Measurements from ENCODE around the gene SMPD4. TPM values are rescaled to one million over a fixed set of nuclear protein-coding genes. Genes with fewer than 3 reads are reported as not detected.
"Not testable (repeated sequence)": the region's sequence is repeated elsewhere in the genome, so short reads cannot be mapped to it uniquely, and the experiment has no call there.

Gene SMPD4
- polyA plus RNA-seq, 3 donors from 2014 or later, result 15.6 to 39.6 (median 21.2) TPM

DNA sequence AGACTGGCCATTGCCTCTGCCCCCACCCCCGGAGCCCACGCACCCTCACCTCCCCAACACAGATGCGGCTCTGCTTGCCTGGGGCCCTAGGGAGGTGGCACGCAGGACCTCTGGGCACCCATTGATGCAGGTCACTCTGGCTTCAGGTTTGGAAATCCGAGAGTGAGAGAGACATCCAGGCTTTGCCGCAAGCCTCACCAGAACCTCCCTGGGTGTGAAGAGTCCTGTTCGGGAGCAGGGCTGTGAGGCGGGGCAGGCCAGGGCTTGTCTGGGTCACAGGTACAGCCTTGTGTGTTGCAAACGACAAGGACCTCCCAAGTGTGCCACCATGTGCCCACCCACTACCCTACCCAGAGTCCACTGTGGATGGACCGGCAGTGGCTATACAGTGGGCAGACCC lies 44.9 kb downstream of the SMPD4 start:
- H3K27ac Mint-ChIP-seq; DNase-seq; H3K27me3 Mint-ChIP-seq (ENCODE audit: low read depth in 3 of 3); H3K9me3 Mint-ChIP-seq; H3K36me3 Mint-ChIP-seq; H3K4me3 Mint-ChIP-seq; H3K4me1 Mint-ChIP-seq: not testable (repeated sequence)

DNA sequence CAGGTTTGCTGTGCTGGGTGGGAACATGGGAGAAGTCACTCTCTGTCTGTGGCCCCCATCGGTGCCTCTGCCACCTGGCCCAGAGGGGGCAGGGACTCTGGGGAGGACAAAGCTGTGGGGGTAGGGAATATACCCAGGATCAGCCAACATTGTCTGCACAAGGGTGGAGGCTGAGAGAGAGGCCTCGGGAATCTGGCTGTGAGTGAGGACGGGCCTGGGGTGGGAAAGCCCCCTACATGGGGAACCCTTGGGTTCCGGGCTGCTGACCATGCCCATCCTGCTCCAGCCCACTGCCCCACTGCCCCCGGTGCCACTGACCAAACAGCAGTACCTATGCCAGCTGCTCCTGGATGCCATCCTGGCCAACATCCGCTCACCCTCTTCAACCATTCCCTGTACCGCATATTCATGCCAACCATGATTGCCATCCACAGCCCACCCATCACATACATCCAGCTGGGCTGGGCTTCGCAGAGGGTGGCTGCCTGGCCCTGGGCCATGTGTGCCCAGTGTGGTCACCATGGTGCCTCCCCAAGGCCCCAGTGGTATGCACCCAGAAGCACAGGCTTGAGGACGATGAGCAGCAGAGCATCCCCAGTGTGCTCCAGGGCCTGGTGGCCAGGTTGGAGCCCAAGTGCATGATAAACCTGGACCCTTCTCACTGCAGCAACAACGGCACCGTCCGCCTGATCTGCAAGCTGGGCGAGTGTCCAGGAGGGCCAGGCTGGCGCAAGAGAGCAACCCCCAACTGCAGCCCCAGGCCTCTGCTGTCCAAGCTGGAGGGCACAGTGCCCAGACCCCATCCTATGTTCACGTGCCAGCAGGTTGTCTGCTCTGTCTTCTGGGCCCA lies 45.5 kb downstream of the SMPD4 start:
- H3K9me3 Mint-ChIP-seq, result no peaks in the 10 kb centered on the region
- DNase-seq, result no peak
- H3K27me3 Mint-ChIP-seq (ENCODE audit: low read depth in 3 of 3), result no peaks in the 10 kb centered on the region
- no peaks in the 10 kb centered on the region for H3K36me3 Mint-ChIP-seq
- H3K4me3 Mint-ChIP-seq, result no peak overlapping the region
- H3K27ac Mint-ChIP-seq, result no peak overlapping the region
- H3K4me1 Mint-ChIP-seq, result no peaks in the 10 kb centered on the region

DNA sequence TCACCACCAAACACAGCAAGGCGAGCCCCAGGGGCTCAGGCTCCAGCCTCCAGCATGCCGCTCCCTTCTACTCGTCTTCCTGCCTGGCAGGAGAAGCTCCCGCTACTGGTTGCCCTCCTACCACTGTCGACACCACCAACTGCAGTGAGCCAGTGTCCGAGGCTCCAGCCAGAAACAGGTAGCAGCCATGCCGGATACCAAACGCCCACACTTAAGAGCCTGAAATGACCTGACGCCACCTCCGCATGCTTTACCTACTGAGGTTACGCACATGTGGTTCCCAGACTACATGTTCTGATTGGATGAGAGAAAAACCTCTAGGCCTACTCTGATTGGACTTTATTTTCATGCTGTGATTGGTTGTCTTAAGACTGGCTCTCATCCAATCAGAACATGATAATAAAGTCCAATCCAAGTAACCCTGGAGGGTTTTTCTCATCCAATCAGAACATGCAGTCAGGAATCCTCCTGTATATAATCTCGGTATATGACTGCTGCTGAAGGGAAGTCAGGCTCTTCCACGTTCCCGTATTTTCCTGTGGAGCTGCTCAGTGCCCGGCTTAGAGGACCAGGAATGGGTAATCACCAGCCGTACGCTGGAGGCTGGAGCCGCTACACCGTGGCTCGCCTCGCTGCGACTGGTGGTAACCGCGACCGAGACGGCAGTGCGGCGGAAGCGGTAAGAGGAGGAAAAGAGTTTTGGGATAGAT lies 52.1 kb downstream of the SMPD4 start, which contains the start of gene POTEF:
Gene POTEF (minus strand): TSS at position 103 of the 710 bp plus-strand sequence. CDS start 8,707 bp downstream, outside the sequence.
- H3K27ac Mint-ChIP-seq; H3K4me3 Mint-ChIP-seq; H3K36me3 Mint-ChIP-seq; H3K4me1 Mint-ChIP-seq; DNase-seq; H3K9me3 Mint-ChIP-seq; H3K27me3 Mint-ChIP-seq (ENCODE audit: low read depth in 3 of 3): not testable (repeated sequence)

DNA sequence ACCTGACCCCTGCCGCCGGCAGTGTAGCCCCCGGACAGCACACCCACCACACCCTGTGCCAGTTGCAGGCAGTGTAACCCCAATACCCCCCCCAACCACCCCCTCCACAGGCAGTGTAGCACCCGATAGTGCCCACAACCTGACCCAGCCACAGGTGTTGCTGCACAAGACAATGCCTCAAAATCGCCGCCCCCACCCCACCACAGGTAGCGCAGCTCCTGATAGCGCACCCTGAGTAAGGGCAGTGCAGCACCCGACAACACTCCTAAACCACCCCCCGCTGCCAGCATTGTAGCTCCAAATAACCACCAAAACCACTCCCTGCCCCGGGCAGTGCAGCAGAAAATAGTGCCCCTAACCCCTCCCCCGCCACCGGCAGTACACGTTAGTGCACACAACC lies 52.9 kb downstream of the SMPD4 start:
- not testable (repeated sequence) for DNase-seq; H3K27ac Mint-ChIP-seq; H3K36me3 Mint-ChIP-seq; H3K4me1 Mint-ChIP-seq; H3K4me3 Mint-ChIP-seq; H3K27me3 Mint-ChIP-seq (ENCODE audit: low read depth in 3 of 3); H3K9me3 Mint-ChIP-seq

DNA sequence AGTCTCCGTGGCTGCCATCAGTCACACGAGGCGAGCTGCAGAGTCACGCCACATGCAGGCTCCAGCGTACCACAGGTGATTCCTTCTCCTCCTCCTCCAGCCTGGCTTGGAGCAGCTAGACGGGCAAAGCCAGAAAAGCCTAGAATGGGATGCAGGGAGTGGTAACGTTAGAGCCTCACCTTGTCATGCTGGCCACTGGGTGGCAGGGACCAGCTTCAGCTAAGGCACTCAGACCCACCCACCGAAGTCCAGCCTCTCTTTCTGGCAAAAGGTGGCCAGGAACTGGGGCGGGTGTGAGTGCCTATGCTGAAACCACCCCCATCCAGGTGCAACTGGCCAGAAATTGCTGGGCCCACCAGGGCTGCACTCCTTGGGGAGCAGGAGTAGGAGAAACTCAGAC lies 53.7 kb downstream of the SMPD4 start:
- not testable (repeated sequence) for DNase-seq

DNA sequence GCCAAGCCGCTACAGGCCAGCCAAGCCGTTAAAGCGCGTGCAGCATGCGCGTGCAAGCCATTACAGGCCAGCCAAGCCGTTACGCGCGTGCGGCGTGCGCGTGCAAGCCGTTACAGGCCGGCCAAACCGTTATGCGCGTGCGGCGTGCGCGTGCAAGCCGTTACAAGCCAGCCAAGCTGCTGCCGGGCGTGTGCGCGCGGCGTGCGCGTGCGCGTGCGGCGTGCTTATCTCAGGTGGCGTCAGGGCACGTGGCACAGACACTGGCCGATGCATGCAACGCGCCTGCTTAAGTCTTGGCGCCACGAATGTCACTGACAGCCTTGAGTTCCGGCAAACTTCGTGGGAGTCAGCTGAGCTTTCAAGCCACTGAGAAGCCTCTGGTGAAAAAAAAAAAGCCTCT lies 60.5 kb downstream of the SMPD4 start:
- H3K27me3 Mint-ChIP-seq (ENCODE audit: low read depth in 3 of 3); H3K9me3 Mint-ChIP-seq; H3K36me3 Mint-ChIP-seq: not testable (repeated sequence)

More for the DNA sequence above, 53.7 kb downstream of the SMPD4 start:
- H3K4me1 Mint-ChIP-seq; H3K27me3 Mint-ChIP-seq (ENCODE audit: low read depth in 3 of 3); H3K27ac Mint-ChIP-seq; H3K36me3 Mint-ChIP-seq; H3K9me3 Mint-ChIP-seq; H3K4me3 Mint-ChIP-seq: not testable (repeated sequence)

DNA sequence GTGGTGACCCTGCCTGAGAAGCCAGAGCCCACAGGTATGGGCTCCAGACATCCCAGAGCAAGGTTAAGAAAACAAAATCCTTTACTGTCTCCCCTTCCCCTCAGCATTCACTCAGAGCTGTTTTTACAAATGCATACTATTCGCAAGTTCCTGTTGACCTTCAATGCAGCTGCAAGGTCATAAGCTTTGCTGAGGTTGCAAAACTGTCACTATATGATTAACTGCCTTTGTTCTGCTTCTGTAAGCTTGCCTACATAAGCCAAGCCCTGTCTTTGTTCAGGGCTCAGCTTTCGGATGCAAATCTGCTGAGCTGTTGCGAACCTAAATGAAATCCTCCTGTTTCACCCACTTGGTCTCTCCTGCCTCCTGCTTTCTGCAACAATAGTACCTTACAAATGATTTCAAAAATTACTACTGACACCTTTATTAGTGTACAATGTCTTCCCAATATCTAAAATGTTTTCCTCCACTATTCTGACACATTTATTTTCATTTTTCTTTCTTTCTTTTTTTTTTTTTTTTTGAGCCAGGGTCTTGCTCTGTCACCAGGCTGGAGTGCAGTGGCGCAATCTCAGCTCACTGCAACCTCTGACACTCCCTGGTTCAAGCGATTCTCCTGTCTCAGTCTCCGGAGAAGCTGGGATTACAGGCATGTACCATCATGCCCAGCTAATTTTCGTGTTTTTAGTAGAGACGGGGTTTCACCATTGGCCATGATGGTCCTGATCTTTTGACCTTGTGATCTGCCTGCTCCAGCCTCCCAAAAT lies 78.6 kb downstream of the SMPD4 start:
- not testable (repeated sequence) for H3K4me3 Mint-ChIP-seq; H3K27me3 Mint-ChIP-seq (ENCODE audit: low read depth in 3 of 3); H3K9me3 Mint-ChIP-seq; H3K27ac Mint-ChIP-seq; H3K4me1 Mint-ChIP-seq; DNase-seq; H3K36me3 Mint-ChIP-seq

More for the DNA sequence above, 60.5 kb downstream of the SMPD4 start:
- DNase-seq, H3K27ac Mint-ChIP-seq, H3K4me3 Mint-ChIP-seq, H3K4me1 Mint-ChIP-seq: not testable (repeated sequence)

Other genes starting within 250 kb of the SMPD4 start
- gene RAB6C, start 201.9 kb downstream of the SMPD4 start, polyA plus RNA-seq, result not detected
- gene POTEF, start 52.4 kb downstream of the SMPD4 start, polyA plus RNA-seq, result not detected
- gene CCDC74B, start 36.5 kb downstream of the SMPD4 start, polyA plus RNA-seq, result under 1 TPM in 1 of 3 donors, not detected in 2; 0.36 TPM
- 100 to 1,000 TPM; 183 to 199 (median 189) TPM for gene MZT2B, start 660 bp upstream of the SMPD4 start, polyA plus RNA-seq
- gene TUBA3E, start 16.8 kb upstream of the SMPD4 start, polyA plus RNA-seq, result not detected
- 100 to 1,000 TPM in 1 of 3 donors, 10 to 100 TPM in 2; 45.3 to 103 (median 84.7) TPM for gene IMP4, start 161.3 kb upstream of the SMPD4 start, polyA plus RNA-seq
- gene PTPN18, start 174.5 kb upstream of the SMPD4 start, polyA plus RNA-seq, result 100 to 1,000 TPM in 1 of 3 donors, 10 to 100 TPM in 2; 89.4 to 190 (median 91.1) TPM